Suprapubic skin (tissue), 4 donors: ENCODE data around the gene IL21. TPM values are rescaled to one million over a fixed set of nuclear protein-coding genes. Genes with fewer than 3 reads are reported as not detected.
A peak's percentile ranks its signal among the peaks of the same experiment; 100 is the strongest.
"Not testable (repeated sequence)": the region's sequence is repeated elsewhere in the genome, so short reads cannot be mapped to it uniquely, and the experiment has no call there.

Experiments
- DNase-seq, 2 donors: peaks; one replicate each; pipeline ENCODE4 v3.0.0-alpha.2; 2019; ENCODE audit warnings: low spot score in 2 of 2
- H3K27ac ChIP-seq: fragments of 200-600 bp; sonication (generic); one replicate; pipeline ENCODE4 v1.5.1; 2019
- H3K27me3 ChIP-seq: fragments of 200-600 bp; sonication (generic); one replicate; pipeline ENCODE4 v1.5.1; 2019
- H3K36me3 ChIP-seq: fragments of 200-600 bp; sonication (generic); one replicate; pipeline ENCODE4 v1.5.1; 2019
- H3K4me1 ChIP-seq: fragments of 200-600 bp; sonication (generic); one replicate; pipeline ENCODE4 v1.5.1; 2019
- H3K4me3 ChIP-seq: fragments of 200-600 bp; sonication (generic); one replicate; pipeline ENCODE4 v1.5.1; 2019; ENCODE audit warnings: mild to moderate bottlenecking
- H3K9me3 ChIP-seq: fragments of 200-600 bp; sonication (generic); one replicate; pipeline ENCODE4 v1.5.1; 2019
- EP300 ChIP-seq: sonication (generic); formaldehyde crosslinking; IDR thresholded peaks from one replicate; pipeline ENCODE4 v1.6.1; 2017; ENCODE audit warnings: antibody characterized with exemption
- POLR2A ChIP-seq, 2 donors: fragments of 450-650 bp; IDR thresholded peaks; one replicate each; pipeline ENCODE4 v1.6.1; 2017; ENCODE audit warnings: antibody characterized with exemption in 2 of 2, mild to moderate bottlenecking in 2 of 2, moderate library complexity in 2 of 2
- POLR2AphosphoS5 ChIP-seq, 3 donors: sonication (generic); formaldehyde crosslinking; IDR thresholded peaks; one replicate each; pipeline ENCODE4 v1.6.1; 2017; ENCODE audit warnings: antibody characterized with exemption in 3 of 3
- WGBS: methylation state at CpG from one replicate; pipeline ENCODE4 v1.1.5; 2018; 5-methylcytosine and 5-hydroxymethylcytosine counted together
- total RNA-seq, 4 donors: library from RNA; depleted of rRNA; stranded (reverse); fragments of >200 nt; gene quantifications; one replicate each; pipeline ENCODE4 v1.1.0, GENCODE V29; 2016
- TF ChIP-seq, protein P1 (sequence below), 2 donors: fragments of 200-600 bp in 1 of 2; fragments of 450-650 bp in 1 of 2; sonication (generic) in 1 of 2; IDR thresholded peaks; one replicate each; pipeline ENCODE4 v1.5.1; 2016 to 2019; ENCODE audit warnings: antibody characterized with exemption in 2 of 2, mild to moderate bottlenecking in 1 of 2, moderate library complexity in 1 of 2

The IL21 gene
- total RNA-seq, 4 donors from 2014 or later: not detected

DNA sequence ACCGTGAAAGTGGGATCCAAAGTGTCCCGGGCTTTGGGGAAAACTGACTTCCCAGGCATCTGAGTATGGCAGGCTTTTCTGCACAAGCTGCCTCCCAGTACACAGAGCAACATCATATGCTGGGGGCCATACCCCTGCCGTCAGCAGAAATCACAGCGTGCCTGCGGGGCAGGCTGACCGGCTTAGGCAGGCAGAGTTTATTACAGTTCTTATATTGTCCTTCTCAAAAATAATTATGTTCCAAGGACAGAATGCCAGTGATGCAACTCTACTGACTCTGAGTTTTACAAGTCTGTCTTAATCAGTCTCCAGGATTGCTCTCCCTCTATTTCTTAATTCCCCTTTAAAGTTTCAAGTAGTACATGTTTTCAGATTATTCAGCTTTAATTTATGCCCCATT is 37.0 kb downstream of the IL21 start:
- TF ChIP-seq, protein P1, sequence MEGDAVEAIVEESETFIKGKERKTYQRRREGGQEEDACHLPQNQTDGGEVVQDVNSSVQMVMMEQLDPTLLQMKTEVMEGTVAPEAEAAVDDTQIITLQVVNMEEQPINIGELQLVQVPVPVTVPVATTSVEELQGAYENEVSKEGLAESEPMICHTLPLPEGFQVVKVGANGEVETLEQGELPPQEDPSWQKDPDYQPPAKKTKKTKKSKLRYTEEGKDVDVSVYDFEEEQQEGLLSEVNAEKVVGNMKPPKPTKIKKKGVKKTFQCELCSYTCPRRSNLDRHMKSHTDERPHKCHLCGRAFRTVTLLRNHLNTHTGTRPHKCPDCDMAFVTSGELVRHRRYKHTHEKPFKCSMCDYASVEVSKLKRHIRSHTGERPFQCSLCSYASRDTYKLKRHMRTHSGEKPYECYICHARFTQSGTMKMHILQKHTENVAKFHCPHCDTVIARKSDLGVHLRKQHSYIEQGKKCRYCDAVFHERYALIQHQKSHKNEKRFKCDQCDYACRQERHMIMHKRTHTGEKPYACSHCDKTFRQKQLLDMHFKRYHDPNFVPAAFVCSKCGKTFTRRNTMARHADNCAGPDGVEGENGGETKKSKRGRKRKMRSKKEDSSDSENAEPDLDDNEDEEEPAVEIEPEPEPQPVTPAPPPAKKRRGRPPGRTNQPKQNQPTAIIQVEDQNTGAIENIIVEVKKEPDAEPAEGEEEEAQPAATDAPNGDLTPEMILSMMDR (IDR thresholded peaks at IDR 0.05): no peak
- TF ChIP-seq POLR2A (IDR thresholded peaks at IDR 0.05) (no peak), POLR2AphosphoS5 (IDR thresholded peaks at IDR 0.05) (no peak), EP300 (no peak)
- H3K4me1 ChIP-seq: peaks cover 10% of the 10 kb centered on the region
- no peaks in the 10 kb centered on the region for H3K36me3 ChIP-seq
- no peak overlapping the region for H3K4me3 ChIP-seq
- WGBS: 52% methylated on average over 6 of the region's 6 CpGs
- H3K9me3 ChIP-seq: no peaks in the 10 kb centered on the region
- DNase-seq: no peak
- no peaks in the 10 kb centered on the region for H3K27me3 ChIP-seq
- H3K27ac ChIP-seq: no peak overlapping the region

DNA sequence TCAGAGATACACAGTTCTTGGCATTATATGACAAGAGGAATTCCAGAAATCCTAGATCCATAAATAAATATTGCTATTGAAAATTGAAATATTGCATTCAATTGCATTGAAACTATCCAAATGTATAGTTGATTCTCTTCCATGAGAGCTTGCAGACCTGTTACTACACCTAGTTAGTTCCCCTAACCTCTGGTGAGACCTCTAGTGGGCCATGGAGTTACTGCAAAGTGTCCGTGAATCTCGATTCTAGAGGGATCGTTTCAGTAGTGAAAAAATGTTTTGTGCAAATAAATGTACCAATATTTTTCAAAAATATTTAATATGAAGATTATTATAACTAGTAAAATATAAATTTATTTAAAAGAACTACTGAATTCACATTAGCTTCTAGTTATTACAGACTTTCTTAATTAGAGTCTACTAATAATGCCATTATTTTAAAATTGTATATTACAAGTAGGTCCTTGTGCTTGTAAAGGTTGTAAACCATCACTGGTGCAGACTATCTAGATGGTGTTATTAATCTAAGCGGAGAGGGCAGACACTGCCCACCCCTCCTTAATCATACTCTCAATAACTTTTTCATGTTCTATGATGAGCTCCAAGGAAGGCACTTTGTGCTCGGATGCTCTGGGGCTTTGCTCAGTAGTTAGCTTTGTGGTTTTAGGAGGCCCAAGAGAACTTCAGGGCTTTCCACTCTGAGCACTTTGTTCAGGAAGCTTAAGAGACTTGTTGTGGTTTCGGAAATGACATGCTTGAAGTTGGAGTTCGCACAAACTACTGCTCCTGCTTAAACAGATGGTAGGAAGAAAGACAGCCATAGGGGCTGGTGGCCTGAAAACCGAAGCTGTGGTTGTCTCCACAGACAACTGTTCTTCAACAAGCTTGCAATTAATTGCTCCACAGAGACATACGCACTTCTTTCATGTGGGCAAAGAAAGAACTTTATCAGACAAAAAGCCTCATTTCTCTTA is 42.8 kb downstream of the IL21 start:
- 49% methylated on average over 9 of the region's 9 CpGs for WGBS
- DNase-seq: no peak
- no peaks in the 10 kb centered on the region for H3K4me1 ChIP-seq
- H3K27me3 ChIP-seq: no peaks in the 10 kb centered on the region
- H3K36me3 ChIP-seq: no peaks in the 10 kb centered on the region
- H3K4me3 ChIP-seq: no peak overlapping the region
- H3K27ac ChIP-seq: no peak overlapping the region
- TF ChIP-seq, protein P1 (IDR thresholded peaks at IDR 0.05): peak in 1 of 2 donors; percentile 45
- TF ChIP-seq POLR2A (IDR thresholded peaks at IDR 0.05): no peak
- H3K9me3 ChIP-seq: no peaks in the 10 kb centered on the region

DNA sequence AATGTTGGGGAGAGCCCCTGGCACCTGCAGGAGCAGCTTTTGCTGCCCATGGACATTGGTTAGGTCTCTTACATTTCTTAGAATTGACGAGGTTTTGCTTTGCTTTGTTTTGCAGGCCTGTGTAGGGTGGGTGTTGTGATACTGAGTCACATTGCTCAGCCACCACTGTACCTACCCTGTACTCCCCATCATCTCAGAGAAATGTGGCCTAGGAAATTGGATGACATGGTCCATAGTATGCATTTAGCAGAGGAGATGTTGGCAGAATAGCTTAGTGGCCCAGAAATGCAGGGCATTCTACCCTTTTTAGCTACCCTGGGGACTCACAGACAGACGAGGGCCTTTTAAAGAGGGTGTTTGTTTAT is 43.7 kb downstream of the IL21 start:
- TF ChIP-seq, protein P1 (IDR thresholded peaks at IDR 0.05): no peak
- no peak for TF ChIP-seq EP300
- no peak for TF ChIP-seq POLR2A (IDR thresholded peaks at IDR 0.05)
- TF ChIP-seq POLR2AphosphoS5 (IDR thresholded peaks at IDR 0.05): no peak
- H3K27ac ChIP-seq: no peak overlapping the region
- no peaks in the 10 kb centered on the region for H3K27me3 ChIP-seq
- no peaks in the 10 kb centered on the region for H3K4me1 ChIP-seq
- no peaks in the 10 kb centered on the region for H3K36me3 ChIP-seq
- 62% methylated on average over 2 of the region's 2 CpGs for WGBS
- H3K4me3 ChIP-seq: no peak overlapping the region
- no peaks in the 10 kb centered on the region for H3K9me3 ChIP-seq
- no peak for DNase-seq

DNA sequence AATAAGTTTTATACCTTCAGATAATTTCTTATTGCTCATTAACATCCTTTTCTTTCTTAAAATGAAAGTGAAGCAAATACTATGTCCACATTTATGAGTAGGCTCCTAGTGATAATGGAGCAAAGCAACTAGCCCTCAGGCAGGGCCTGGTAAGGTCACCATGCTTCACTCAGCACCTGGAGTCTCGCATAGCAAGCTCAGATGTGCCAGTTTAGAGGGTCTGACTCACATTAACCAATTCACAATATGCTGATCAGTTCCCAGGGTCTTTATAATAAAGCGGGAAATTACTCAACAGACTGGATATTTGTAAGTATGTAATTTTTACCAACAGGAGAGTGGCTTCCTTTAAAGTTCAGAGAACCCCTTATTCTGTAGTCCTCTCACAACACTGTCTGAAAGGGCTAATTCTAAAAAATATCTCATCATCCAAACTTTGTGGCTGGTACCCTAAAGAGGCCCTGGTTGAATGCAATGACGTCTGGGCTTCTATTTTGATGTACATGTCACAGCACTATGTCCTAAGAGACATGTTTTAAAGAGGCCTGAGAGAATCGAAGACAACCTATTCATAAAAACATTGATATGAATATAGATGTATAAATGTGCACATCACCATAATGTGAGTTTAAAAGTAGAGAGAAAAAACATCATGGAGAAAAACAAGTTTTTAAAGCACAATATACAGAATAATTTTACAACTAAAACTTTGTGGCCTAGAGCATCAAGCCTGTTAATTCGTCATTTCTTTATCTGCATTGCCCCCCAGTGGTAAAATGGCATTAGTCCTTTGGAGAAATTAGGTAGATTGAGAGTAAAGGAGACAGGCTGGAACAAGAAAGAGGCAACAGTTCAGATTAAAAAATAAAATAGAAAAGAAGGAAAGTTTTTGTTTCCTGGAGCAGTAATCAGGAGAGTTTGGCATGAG is 44.3 kb downstream of the IL21 start:
- TF ChIP-seq POLR2A (IDR thresholded peaks at IDR 0.05): no peak
- Histone ChIP-seq H3K36me3 (no peaks in the 10 kb centered on the region), H3K4me1 (no peaks in the 10 kb centered on the region), H3K27ac (no peak overlapping the region), H3K27me3 (no peaks in the 10 kb centered on the region), H3K4me3 (no peak overlapping the region), H3K9me3 (no peaks in the 10 kb centered on the region)
- DNase-seq: no peak
- WGBS: 62% methylated on average over 5 of the region's 5 CpGs

DNA sequence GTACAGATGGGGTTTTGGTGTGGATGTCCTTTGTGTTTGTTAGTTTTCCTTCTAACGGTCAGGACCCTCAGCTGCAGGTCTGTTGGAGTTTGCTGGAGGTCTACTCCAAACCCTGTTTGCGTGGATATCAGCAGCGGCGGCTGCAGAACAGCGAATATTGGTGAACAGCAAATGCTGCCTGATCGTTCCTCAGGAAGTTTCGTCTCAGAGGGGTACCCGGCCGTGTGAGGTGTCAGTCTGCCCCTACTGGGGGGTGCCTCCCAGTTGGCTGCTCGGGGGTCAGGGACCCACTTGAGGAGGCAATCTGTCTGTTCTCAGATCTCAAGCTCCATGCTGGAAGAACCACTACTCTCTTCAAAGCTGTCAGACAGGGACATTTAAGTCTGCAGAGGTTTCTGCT is 46.5 kb downstream of the IL21 start:
- not testable (repeated sequence) for H3K27me3 ChIP-seq, H3K4me3 ChIP-seq, DNase-seq, H3K36me3 ChIP-seq, H3K4me1 ChIP-seq, H3K27ac ChIP-seq, H3K9me3 ChIP-seq
- 95% methylated on average over 9 of the region's 10 CpGs for WGBS

DNA sequence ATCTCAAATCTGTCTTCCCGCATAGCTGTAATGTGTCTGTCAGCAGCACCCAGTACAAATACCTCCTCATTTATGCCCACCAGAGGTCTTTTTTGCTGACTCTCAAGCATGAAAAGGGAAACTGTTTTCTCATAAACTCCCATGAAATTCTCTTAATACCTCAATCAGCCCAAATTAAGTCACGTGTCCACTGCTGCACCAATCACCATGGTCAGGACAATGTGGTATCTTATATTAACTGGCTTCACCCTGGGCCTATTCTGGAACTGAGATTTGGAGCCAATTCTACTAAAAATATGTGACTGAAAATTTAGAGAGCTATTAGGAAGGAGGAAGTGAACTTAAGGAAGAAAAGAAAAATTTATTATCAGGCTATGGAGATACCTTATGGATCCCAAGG is 58.4 kb downstream of the IL21 start:
- 56% methylated on average over 2 of the region's 2 CpGs for WGBS
- TF ChIP-seq, protein P1 (IDR thresholded peaks at IDR 0.05): no peak
- TF ChIP-seq EP300 (no peak), POLR2AphosphoS5 (IDR thresholded peaks at IDR 0.05) (no peak), POLR2A (IDR thresholded peaks at IDR 0.05) (no peak)
- H3K4me3 ChIP-seq: no peak overlapping the region

More for the DNA sequence above, 58.4 kb downstream of the IL21 start:
- H3K36me3 ChIP-seq: no peaks in the 10 kb centered on the region
- no peaks in the 10 kb centered on the region for H3K27me3 ChIP-seq
- no peaks in the 10 kb centered on the region for H3K4me1 ChIP-seq
- H3K27ac ChIP-seq: no peak overlapping the region
- DNase-seq: no peak
- H3K9me3 ChIP-seq: peaks cover 7% of the 10 kb centered on the region
